Fibroblast of skin of back (primary cell): ENCODE results near the gene DMWD.
A peak's percentile ranks its signal among the peaks of the same experiment; 100 is the strongest.
"Not testable (repeated sequence)": the region's sequence is repeated elsewhere in the genome, so short reads cannot be mapped to it uniquely, and the experiment has no call there.

Experiments
- DNase-seq: peaks from one replicate; pipeline ENCODE4 v3.0.0-alpha.2; 2013

DMWD gene

DNA sequence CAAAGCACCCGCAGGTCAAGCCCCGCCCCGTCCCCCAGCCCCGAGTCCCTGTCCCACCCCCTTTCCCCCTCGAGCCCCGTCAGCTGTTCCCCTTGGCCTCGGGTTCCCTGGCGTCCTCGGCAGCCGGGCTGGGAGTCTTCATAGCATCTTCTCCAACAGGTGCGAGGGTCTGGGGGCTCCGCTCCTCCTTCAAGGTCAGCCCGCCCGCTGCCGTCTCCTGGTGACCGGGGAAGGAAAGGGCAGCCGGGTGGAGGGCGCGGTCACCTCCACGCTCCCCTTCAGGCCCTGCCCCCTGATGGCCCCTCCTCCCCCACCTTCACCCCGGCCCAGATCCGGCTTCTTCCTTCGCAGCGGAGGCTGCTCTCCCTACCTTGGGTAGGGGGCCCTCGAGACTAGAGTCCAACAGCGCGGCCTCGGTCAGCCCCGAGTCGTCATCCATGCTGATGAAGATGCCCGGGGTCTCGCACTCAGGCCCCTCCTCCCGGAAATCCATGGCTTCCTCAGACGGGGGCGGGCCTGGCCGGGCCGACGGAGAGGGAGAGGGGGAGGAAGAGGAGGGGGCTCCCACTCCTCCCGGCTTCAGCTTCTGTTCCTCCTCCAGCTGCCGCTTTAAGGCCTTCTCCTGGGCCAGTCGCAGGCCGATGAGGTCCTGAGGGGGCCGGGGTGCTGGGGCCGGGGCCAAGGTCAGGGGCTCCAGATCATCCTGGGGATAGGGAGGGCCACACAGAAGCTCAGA, 23.0 kb upstream of the DMWD start:
- DNase-seq = no peak

DNA sequence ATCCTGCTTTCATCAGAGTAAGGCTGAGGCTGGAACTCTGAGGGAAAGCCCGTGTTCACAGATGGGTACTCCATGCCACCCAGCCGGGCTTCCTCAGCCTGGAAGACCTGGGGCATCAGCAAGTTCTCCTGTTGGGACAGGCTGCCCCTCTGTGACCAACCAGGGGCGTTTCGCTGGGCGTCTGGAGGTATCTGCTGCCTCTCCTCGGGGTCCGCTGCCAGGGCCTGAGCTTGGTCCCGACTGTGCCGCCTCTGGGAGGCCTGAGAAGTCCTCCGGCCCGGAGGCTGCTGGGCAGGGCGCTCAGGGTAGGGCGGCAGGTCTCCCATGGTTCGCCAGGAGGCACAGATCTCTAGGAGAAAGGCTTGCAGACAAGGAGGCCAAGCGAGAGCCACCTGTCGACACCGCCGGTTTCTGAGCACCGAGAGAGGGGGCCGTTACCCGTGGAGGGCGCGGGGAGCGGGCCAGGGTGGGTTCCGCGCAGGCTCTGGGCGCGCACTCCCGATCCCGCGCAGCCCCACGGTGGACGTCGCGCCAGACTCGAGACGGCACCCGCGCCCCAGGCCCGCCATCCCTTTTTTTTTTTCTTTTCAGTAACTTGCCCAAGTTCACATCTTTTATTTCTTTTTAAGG, 22.3 kb upstream of the DMWD start, which contains the start of gene RSPH6A:
TSS of gene RSPH6A (minus strand) at position 458 of the 630 bp plus-strand sequence. CDS start at position 326, 132 bp downstream.
- DNase-seq = no peak

DNA sequence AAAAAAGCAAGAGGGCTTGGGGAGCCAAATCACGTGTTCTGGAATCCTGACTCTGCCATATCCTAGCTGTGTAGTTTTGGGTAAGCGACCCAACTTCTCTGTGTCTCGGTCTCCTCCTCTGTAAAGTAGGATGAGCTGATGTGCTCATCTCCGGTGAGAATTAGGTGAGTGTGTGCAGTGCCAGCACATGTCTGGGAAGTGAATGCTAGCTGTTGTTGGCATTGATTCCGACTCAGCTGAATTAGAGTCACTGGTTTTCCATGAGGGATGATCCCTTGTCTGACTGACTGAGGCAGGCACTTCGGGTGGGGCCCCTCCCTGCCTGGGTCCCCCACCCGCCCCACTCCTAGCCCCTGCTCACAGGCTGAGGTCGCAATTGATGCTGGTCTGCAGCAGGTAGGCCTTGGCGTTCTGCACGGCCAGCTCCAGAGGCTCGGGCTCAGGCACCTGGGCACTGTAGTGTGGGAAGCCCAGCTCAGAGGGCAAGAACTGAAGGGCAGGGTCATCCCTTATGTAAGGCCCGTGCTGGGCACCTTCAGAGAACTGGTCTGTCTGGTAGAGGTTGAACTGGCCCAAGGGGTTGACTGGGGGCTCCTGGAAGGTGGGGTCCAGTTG, 21.6 kb upstream of the DMWD start:
- no peak for DNase-seq

DNA sequence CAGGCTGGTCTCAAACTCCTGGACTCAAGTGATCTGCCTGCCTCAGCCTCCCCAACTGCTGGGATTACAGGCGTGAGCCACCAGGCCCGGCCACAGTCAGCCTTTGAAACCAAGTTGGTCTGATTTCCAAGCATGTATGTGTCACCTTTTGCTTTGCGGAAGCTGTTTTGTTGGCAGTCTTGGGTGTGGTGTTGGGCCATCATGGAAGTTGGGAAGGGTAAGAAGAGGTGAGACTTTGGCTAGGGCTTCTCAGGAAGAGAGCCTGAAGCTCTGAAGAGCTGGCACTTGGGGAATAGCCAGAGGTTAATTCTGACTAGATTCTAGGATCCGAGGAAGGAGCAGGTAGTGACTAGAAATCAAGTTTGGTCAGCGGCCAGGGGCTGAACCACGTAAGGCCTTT, 19.7 kb upstream of the DMWD start:
- no peak for DNase-seq

DNA sequence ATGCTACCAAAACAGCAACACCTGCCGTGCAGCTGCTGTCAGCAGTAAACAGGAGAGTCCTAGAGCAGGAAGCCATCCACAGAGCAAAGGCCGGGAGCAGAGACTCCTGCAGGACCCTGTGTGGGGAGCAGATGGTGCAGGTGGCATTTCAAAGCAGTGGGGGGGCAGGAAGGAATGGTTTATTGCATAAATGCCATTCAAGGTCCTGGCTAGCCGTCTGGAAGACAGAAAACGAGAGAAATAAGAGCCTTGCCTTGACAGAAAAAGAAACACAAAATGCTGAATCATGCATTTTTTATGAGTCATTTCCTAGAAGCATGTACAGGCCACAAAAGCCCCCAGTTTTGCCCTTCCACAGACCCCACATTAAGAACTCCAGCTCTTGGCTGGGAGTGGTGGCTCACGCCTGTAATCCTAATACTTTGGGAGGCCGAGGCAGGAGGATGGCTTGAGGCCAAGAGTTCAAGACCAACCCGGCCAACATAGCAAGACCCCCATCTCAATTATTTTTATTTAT, 17.1 kb upstream of the DMWD start:
- DNase-seq = peak; percentile 78

DNA sequence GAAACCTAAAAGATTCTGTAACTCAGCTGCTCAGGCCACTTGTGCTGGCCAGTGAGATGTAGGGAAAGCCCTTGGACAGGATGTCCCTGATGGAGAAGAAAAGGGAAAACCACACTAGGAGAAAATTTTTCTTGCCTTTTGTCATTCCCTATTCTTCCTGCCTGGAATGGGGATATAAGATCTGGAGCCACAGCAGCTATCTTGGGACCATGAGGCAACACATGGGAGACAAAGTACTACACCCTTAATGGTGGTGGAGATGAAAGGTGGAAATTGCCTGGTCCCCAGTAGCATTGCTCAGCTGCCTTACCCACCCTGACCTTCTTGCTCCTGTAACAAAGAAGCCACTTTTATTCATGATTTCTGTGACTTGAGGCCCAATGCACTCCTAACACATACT, 13.1 kb upstream of the DMWD start:
- no peak for DNase-seq

DNA sequence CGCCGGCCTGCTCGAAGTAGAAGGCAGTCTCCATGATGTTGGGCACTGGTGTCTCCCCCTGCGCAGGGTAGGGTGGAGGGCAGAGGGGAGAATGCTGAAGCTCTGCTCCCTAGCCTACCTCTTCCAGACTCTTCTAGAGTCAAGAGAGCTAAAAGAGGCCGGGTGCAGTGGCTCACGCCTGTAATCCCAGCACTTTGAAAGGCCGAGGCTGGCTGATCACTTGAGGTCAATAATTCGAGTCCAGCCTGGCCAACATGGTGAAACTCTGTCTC, 12.2 kb upstream of the DMWD start:
- no peak for DNase-seq

DNA sequence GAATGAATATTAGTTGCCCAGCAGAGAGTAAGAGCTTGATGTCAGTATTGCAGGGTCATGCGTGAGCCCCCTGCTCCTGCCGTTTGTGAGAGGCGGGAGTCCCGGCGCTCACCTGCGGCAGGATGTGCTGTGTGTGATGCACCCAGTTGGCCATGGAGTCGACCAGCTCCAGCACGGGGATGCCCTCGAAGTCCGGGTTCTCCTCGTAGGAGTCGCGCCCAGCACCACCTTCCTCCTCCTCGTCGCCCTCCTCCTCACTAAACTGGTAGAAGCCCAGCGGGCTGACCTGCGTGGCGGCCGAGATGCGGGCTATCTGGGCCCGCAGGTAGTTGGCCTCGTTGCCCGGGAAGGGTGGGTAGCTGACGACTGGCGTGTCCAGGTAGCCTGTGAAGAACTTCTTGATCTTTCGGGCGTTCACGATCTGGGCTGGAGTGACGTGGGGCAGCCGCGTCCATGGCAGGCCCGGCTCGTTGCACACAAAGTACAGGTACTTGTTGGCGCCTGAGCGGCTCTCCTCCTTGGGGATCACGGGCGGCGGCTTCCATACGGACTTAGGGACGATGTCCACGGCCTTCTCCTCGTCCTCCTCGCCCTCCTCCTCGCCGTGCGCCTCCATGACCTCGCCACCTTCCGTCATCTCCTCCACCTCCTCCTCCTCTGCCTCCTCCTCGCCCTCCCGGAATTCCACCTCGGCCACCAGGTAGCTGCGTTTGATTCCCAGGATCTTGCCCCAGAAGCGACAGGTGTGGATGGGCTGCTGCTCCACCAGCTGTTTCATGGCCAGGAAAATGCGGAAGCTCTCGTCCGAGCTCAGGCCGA, 11.7 kb upstream of the DMWD start:
- no peak for DNase-seq

DNA sequence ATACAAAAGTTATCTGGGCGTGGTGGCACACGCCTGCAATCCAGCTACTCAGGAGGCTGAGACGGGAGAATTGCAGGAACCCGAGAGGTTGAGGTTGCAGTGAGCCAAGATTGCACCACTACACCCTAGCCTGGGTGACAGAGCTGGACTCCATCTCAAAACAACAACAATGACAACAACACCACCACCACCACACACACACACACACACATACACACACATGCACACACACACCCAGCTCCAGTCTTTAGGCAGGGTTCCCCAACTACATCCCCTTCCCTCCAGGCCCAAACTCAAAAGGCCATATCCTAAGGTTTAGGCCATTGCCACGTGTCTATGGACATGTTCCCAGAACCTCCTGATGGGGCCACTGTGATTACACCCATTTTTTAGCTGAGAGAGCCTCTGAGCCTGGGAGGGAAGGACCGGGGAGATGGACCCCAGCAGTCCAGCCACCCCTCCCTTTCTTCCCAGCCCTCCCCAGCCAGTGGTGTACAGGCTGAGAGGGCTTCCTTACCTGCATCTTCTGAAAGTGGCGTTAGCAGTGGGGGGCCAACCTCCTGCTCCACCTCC, 9.0 kb upstream of the DMWD start:
- no peak for DNase-seq

DNA sequence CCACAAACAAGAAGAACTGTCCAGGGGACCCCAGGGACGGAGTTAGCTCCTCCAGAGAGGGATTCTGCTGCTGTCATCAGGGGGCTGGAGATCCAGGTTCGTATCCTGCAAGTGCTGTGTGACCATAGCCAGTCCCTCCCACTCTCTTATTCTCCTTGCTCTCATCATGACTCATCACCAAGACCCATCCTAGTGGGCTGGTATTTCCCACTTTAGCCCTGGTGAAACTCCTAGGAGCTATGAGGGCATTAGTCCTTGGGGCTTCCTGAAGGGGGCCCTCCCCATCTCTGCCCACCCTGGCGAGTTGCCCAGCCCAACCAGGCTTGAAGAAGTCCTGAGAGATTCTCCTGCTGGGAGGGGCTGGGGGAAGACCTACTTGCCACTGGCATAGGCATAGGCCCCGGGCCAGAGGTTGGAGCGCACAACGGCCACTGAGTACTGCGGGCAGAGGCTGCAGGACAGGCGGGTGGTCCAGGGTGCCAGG, 7.5 kb upstream of the DMWD start:
- peak; percentile 78 for DNase-seq

DNA sequence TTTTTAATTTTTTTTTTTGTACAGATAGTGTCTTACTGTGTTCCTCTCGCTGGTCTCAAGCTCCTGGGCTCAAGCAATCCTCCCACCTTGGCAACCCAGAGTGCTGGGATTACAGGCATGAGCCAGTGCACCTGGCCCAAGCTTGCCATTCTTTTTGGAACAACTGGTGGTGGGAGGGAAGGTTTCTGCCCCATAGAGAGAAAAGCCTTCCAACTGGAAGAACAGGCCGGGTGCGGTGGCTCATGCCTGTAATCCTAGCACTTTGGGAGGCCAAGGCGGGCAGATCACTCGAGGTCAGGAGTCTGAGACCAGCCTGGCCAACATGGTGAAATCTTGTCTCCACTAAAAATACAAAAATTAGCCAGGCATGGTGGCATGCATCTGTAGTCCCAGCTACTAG, 6.9 kb upstream of the DMWD start:
- DNase-seq = not testable (repeated sequence)

DNA sequence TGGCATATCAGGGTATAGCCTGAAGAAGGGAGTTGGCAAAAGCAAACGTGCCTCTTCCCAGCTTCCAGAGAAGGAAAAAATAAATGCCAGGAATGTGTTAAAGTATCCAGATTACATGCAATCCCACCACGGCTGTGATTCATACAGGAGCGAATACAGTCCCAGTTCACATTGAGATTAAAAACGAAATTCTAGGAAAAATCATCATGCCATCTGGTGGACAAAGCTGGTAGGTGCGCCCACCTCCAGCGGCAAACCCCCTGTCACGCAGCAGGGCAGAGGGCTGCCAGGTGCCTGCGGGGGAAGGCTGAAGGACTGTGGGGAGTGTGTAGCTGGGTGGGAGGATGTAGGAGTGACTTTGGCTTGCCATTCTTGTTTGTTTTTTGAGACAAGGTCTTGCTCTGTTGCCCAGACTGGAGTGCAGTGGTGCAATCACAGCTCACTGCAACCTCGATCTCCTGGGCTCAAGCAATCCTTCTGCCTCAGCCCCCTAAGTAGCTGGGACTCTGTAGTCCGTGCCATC, 6.4 kb upstream of the DMWD start:
- peak; percentile 91 for DNase-seq

DNA sequence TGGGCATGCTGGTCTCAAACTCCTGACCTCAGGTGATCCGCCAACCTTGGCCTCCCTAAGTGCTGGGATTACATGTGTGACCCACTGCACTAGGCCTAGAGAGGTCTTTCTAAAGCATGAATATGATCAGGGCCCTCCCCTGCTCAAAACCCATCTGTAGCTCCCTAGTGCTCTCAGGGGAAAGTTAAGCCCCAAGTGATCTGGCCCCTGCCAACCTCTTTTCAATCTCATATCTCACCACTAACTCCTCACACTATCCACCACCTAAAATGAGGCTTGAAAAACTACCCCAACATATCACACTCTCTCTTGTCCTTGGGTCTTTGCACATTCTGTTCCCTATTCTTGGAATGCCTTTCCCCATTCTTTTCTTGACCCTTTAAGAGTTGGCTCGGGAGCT, 2.0 kb upstream of the DMWD start:
- no peak for DNase-seq

DNA sequence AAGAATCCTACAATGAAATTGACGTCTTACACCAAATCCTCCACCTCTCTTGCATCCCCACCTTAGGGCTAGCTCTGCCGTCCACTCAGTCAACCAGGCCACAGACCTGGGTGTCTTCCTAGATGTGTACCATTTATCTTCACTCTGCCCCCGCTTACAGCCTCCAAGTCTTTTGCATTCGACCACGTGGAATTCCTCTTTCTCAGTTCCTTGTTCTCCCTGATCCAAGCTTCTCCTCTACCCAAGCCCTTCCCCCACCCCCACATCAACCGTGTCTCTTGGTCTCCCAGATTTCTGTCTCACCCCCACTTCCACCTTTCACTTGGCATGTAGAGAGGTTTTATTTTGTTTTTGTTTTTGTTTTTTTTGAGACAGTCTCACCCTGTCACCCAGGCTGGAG, 1.2 kb upstream of the DMWD start:
- no peak for DNase-seq

DNA sequence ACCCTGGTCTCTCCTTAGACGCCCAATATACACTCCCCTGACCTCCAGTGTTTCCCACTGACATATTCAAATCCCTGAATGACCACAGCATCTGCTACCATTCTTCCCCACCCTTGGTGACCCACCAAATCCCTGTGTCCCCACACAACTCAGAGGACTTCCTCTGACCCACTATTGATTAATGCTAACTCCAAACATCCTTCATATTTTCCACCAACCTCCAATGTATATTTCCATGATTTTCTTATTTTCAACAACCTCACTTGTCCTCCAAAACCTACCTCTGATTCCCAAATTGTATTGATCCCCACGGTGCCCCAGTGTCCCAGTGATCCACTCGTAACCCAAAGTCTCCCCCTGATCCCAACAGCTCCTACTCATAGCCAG, 526 bp upstream of the DMWD start:
- DNase-seq = no peak

DNA sequence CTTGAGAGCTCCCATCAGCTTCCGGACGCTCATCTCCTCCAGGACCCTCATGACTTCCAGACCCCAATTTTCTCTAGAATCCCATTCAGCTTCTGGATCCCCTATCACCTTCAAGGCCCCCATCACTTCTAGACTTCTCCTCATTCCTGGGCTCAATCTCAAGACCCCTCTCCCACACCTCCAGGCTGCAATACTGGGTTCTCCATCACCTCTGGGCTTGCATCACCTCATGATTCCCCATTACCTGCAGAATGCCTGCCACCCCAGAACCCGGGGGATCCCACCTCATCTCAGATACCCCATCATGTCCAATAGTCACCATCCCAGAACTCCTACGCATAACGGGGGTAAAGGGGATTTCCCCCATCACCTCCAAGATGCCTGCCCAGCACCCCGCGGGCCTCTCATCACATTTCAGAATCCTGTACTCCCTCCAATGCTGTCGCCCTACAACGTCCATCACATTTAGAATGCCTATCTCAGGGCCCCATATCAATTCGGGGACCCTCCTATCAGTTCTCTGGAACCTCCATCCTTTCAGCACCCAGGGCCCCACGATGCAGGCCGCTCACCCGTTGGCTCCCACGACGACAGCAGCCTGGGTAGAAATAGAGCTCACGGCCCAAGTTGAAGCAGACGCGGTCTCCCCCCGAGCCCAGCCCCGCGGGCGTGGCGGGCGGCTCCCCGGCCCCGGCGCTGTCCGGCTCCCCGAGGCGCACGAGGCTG, 738 bp downstream of the DMWD start:
- DNase-seq = no peak

DNA sequence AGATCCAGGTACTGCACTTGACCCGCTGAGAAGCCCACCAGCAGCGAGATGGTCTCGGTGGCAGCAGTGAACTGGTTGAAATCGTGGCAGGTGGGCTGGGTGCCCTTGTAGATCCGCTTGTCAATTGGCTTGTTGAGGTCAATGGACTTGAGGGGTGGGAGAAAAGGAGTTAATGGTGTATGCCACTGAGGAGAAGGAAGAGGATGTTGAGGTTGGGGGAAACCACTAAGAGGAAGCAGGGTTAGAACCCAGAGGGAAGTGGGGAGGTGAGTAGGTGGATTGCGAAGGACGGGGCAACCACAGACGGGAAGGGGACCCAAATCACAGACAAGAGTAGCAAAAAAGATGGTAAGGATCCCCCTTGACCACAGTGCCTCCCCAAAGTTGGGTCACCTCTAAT, 1.7 kb downstream of the DMWD start:
- no peak for DNase-seq

DNA sequence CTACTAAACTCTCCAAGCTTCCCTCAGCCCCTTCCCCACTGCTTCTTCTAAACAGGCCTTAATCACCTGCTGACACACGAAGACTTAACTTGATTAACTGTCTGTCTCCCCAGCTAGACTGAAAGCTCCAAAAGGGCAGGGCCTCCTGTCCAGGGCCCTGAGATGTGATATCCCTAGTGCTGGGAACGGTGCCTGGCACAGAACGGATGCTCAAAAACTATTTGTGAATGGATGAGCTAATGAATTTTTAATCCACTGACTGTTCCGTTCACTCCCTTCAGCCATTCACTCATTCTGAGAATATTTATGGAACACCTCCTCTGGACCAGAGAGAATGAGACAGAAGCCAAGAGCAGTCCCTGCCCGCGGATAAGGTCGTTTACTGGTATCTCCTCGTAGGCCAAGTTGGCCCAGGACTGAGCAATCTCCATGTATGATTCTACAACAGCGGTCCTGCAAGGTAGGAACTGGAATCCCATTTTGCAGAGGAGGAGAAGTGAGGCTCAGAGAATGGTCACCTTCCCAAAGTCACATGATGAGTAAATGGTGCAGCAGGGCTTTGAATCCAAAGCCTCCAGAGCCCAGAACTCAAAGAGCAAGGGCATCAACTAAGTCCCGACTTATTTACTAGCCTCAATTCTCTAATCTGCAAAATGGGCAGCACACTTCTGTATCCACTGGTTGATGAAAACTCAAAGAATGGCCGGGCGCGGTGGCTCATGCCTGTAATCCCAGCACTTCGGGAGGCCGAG, 3.4 kb downstream of the DMWD start:
- no peak for DNase-seq

DNA sequence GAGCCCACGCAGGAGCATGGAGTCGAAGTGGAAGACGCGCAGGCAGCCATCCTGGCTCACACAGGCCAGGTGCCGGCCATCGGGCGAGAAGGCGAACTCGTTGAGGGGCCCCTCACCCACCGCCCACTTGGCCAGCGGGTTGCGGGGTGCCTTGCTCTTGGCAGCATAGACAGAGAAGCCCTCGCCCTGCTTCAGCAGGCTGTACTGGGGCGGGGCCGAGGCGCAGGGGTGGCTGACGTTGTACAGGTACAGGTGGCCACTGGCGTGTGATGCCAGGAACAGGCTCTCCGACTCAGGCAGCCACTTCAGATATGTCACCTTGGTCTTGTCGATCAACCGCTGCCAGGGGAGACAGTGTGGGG, 6.1 kb downstream of the DMWD start:
- DNase-seq = no peak

DNA sequence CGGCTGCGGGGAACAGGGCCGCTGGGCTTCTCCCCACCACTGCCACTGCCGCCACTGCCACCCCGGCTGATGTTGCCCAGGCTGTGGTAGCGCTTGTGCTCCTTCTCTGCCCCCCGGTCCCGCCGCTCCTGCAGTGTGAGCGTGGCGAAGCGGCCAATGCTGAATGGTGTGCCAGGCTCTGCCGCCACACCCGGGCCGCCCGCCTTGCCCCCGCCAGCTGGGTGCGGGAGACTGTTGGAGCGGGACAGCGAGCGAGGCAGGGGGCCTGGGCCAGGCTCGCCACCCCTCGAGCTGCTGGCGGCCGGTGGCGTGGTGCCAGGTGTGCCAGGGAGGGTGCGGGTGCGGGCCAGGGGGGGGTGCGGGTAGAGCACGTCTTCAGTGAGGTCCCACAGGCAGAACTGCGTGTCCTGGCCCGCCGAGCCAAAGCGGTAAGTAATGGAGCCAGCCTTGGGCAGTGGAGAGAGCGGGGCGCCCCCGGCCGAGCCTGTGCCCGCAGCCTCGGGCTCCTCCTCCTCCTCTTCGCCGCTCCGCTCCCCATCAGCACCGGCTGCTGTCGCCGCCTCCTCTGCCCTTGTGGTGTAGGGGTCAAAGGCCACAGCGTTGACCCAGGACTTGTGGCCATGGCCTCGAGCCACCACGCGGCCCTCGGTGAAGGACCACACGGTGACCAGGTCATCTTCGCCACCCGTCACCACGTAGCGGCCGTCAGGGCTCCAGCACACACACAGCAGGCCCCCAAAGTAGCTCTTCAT, 6.7 kb downstream of the DMWD start:
- DNase-seq = no peak
